GM10248 (cell line): Measurements from ENCODE around the gene TMEM198.

Source experiments
- CTCF ChIA-PET: fragments of 300-600 bp; sonication (Branson Sonifier 250); formaldehyde crosslinking; extraction: SDS; loops from one replicate; lab custom pipeline; 2021; ENCODE audit warnings: antibody characterized with exemption; lab: Yijun Ruan, JAX
- POLR2A ChIA-PET: fragments of 350-650 bp; sonication (Branson Sonifier 250); formaldehyde crosslinking; extraction: SDS; loops from one replicate; lab custom pipeline; 2020; ENCODE audit warnings: antibody characterized with exemption; lab: Yijun Ruan, JAX
- DNase-seq: peaks from one replicate; pipeline ENCODE4 v3.0.0; 2012; ENCODE audit errors: extremely low spot score
- CTCF ChIP-seq: IDR thresholded peaks from 2 replicates; pipeline ENCODE4 v1.5.1; 2012; ENCODE audit warnings: mild to moderate bottlenecking, low read depth; ENCODE audit errors: extremely low read depth, missing control alignments, control extremely low read depth

The TMEM198 gene

DNA sequence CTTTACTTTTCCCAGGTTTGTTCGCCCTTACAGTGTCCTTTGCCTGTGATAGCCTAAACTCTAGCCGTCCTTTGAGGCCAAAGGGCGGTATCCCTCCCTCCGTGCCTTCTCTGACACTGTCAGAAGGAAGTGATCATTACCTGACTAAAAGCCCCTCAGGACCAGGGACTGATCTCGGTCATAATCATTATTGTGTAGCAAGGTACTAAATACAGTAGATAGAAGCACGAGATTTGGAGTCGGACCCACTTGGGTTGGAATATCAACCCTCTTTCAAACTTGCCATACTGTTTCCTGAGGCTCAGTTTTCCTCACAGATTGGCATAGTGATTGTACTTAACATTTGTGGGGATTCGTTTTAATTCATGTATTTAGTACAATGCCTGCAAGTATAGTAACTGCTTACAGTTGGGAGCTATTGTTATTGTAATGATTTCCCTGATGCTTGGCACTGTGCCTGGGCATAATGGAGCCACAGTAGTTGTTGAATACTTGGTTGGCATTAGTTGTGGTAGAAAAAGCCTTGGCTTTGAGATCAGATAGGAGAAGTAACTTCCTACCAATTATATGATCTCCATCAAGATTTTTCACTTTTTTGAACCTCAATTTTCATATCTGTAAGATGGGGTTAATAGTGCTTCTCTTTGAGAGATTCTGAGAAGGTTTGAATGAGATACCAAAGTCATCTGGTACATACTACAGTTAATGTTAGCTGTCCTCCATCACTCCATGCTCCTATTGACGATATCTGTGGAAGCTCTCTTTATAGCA is 54.7 kb downstream of the TMEM198 start:
- DNase-seq, result no peak
- POLR2A ChIA-PET, result interaction anchor here (0.5 kb wide), 1 partner anchor 55 kb away, joined by 3 read pairs; the partner anchor contains the start of genes CHPF and TMEM198
- no peak for TF ChIP-seq CTCF
- CTCF ChIA-PET, result interaction anchor here (0.8 to 3.9 kb wide), 6 partner anchors 38 to 103 kb away, joined by 3 to 21 read pairs (median 6); a partner anchor contains a TSS
